Measurements from ENCODE around the gene TSC22D1.

DNA sequence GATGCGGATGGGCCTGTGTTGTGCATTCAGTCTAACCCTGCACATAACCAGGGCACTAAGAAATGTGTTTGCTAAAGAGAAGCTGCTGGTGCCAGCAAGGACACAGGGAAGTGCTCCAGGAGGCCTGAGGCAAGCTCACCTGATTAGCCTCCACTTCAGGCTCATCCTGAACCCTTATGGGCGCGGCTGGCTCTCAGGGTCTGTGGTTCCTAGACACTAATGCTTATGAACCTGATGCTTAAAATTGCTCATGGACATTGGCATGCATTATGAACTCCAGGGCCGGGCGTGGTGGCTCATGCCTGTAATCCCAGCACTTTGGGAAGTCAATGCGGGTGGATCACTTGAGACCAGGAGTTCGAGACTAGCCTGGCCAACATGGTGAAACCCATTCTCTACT is 168.2 kb downstream of the TSC22D1 start:
- TF ChIP-seq, protein P1, sequence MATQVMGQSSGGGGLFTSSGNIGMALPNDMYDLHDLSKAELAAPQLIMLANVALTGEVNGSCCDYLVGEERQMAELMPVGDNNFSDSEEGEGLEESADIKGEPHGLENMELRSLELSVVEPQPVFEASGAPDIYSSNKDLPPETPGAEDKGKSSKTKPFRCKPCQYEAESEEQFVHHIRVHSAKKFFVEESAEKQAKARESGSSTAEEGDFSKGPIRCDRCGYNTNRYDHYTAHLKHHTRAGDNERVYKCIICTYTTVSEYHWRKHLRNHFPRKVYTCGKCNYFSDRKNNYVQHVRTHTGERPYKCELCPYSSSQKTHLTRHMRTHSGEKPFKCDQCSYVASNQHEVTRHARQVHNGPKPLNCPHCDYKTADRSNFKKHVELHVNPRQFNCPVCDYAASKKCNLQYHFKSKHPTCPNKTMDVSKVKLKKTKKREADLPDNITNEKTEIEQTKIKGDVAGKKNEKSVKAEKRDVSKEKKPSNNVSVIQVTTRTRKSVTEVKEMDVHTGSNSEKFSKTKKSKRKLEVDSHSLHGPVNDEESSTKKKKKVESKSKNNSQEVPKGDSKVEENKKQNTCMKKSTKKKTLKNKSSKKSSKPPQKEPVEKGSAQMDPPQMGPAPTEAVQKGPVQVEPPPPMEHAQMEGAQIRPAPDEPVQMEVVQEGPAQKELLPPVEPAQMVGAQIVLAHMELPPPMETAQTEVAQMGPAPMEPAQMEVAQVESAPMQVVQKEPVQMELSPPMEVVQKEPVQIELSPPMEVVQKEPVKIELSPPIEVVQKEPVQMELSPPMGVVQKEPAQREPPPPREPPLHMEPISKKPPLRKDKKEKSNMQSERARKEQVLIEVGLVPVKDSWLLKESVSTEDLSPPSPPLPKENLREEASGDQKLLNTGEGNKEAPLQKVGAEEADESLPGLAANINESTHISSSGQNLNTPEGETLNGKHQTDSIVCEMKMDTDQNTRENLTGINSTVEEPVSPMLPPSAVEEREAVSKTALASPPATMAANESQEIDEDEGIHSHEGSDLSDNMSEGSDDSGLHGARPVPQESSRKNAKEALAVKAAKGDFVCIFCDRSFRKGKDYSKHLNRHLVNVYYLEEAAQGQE (IDR thresholded peaks at IDR 0.05; ENCODE audit: insufficient read depth in 1 of 2, low read depth in 2 of 2, low read length in 2 of 2) = no peak
- TF ChIP-seq POLR2AphosphoS5 (IDR thresholded peaks at IDR 0.05; ENCODE audit: low read depth, low read length) (no peak), TAF1 (IDR thresholded peaks at IDR 0.05; ENCODE audit: borderline replicate concordance, insufficient read depth, low read length) (no peak)

Measured in PFSK-1 (cell line).